A549 (cell line): Measurements from ENCODE around the gene HS3ST5. TPM values are rescaled to one million over a fixed set of nuclear protein-coding genes. Genes with fewer than 3 reads are reported as not detected.

Experiments used
- ATAC-seq, 2 experiments: fragments of 200-7000 bp in 1 of 2; fragments of >200 bp in 1 of 2; cut with Nextera tagmentation in 1 of 2; cut with Tn5 transposase in 1 of 2; 3 replicates each; pipeline versions ENCODE4 v1.8.0 to v1.9.1; 2018 to 2020; ENCODE audit warnings: mild to moderate bottlenecking in 1 of 2, moderate library complexity in 1 of 2
- CTCF ChIA-PET: fragments of 300-600 bp; sonication (Branson Sonifier 250); formaldehyde crosslinking; extraction: SDS; loops from one replicate; lab custom pipeline; 2021; ENCODE audit warnings: antibody characterized with exemption, inconsistent platforms; lab: Yijun Ruan, JAX
- POLR2A ChIA-PET: fragments of 350-600 bp; formaldehyde crosslinking; extraction: SDS; loops from one replicate; lab custom pipeline; 2021; ENCODE audit warnings: antibody characterized with exemption, inconsistent platforms; lab: Yijun Ruan, JAX
- DNase-seq, 2 experiments: peaks; one replicate each; pipeline versions ENCODE4 v3.0.0 to v3.0.0-alpha.2; 2011 to 2016; ENCODE audit warnings: low read depth in 1 of 2, low spot score in 1 of 2
- FAIRE-seq: peaks from 2 replicates; lab custom pipeline; 2011; peaks lifted over from hg19 to GRCh38; lab: Jason Lieb, UNC
- H3K27ac ChIP-seq, 2 experiments: fragments of >200 bp; sonication (Bioruptor Twin); formaldehyde crosslinking; 3 replicates each; pipeline ENCODE4 v1.5.1; 2016 to 2017
- H3K4me1 ChIP-seq: fragments of >200 bp; sonication (Bioruptor Twin); formaldehyde crosslinking; 3 replicates; pipeline ENCODE4 v1.6.1; 2016
- H3K4me2 ChIP-seq: fragments of >200 bp; sonication (Bioruptor Twin); formaldehyde crosslinking; 3 replicates; pipeline ENCODE4 v1.6.1; 2016
- H3K4me3 ChIP-seq: fragments of >200 bp; sonication (Bioruptor Twin); formaldehyde crosslinking; 3 replicates; pipeline ENCODE4 v1.5.1; 2016
- H3K9me3 ChIP-seq: fragments of >200 bp; sonication (Bioruptor Twin); formaldehyde crosslinking; 3 replicates; pipeline ENCODE4 v1.6.1; 2016
- BHLHE40 ChIP-seq: IDR thresholded peaks from 2 replicates; pipeline ENCODE4 v1.6.1; 2012; ENCODE audit warnings: low read depth, low read length, inconsistent platforms
- CBX2 ChIP-seq: fragments of 200-600 bp; sonication (generic); IDR thresholded peaks from 2 replicates; pipeline ENCODE4 v1.6.1; 2016; ENCODE audit warnings: low read depth, mild to moderate bottlenecking, borderline replicate concordance
- CEBPB ChIP-seq, 2 experiments: fragments of >200 bp in 1 of 2; sonication (Bioruptor Twin) in 1 of 2; formaldehyde crosslinking in 1 of 2; IDR thresholded peaks; 2 replicates each; pipeline ENCODE4 v1.6.1; 2012 to 2016
- CHD2 ChIP-seq: fragments of 150-350 bp; IDR thresholded peaks from 2 replicates; pipeline ENCODE4 v1.6.1; 2014; ENCODE audit warnings: low read length; ENCODE audit not compliant: partially characterized antibody
- EHMT2 ChIP-seq: fragments of 200-600 bp; sonication (generic); IDR thresholded peaks from 2 replicates; pipeline ENCODE4 v1.6.1; 2016; ENCODE audit warnings: antibody characterized with exemption, low read depth, mild to moderate bottlenecking, moderate library complexity
- ELK1 ChIP-seq: fragments of 150-350 bp; IDR thresholded peaks from 2 replicates; pipeline ENCODE4 v1.6.1; 2014; ENCODE audit warnings: low read depth, mild to moderate bottlenecking, low read length
- EP300 ChIP-seq, 2 experiments: fragments of >200 bp; sonication (Bioruptor Twin); formaldehyde crosslinking; IDR thresholded peaks; 2 replicates in 1 of 2; 3 replicates in 1 of 2; pipeline ENCODE4 v1.6.1; 2016 to 2017
- HDAC2 ChIP-seq: fragments of 200-600 bp; sonication (generic); IDR thresholded peaks from 2 replicates; pipeline ENCODE4 v1.6.1; 2016
- HEYL ChIP-seq: fragments of 250-450 bp; sonication (Bioruptor Pico); IDR thresholded peaks from 2 replicates; pipeline ENCODE4 v1.8.0; 2021; ENCODE audit warnings: mild to moderate bottlenecking, moderate library complexity
- HMGXB4 ChIP-seq: fragments of 250-450 bp; sonication (Bioruptor Pico); IDR thresholded peaks from 2 replicates; pipeline ENCODE4 v1.5.0; 2021; ENCODE audit warnings: mild to moderate bottlenecking, moderate library complexity, borderline replicate concordance
- HOXA7 ChIP-seq: fragments of 250-450 bp; sonication (Bioruptor Pico); IDR thresholded peaks from 2 replicates; pipeline ENCODE4 v1.5.0; 2020; ENCODE audit warnings: mild to moderate bottlenecking, moderate library complexity
- HOXB13 ChIP-seq: fragments of 250-450 bp; sonication (Bioruptor Pico); IDR thresholded peaks from 2 replicates; pipeline ENCODE4 v1.5.0; 2020; ENCODE audit warnings: low read depth, mild to moderate bottlenecking, moderate library complexity
- HOXB5 ChIP-seq: fragments of 250-450 bp; sonication (Bioruptor Pico); IDR thresholded peaks from 2 replicates; pipeline ENCODE4 v1.5.0; 2020; ENCODE audit warnings: mild to moderate bottlenecking, moderate library complexity
- JUN ChIP-seq, 2 experiments: fragments of >200 bp; sonication (Bioruptor Twin); formaldehyde crosslinking; IDR thresholded peaks; 2 replicates in 1 of 2; 3 replicates in 1 of 2; pipeline ENCODE4 v1.6.1; 2016 to 2017
- MAZ ChIP-seq: fragments of 150-350 bp; IDR thresholded peaks from 2 replicates; pipeline ENCODE4 v1.6.1; 2014; ENCODE audit warnings: antibody characterized with exemption, low read depth, low read length, borderline replicate concordance
- MYC ChIP-seq: IDR thresholded peaks from 2 replicates; pipeline ENCODE4 v1.6.1; 2012; ENCODE audit warnings: mild to moderate bottlenecking, inconsistent platforms, low read length, improper control_type of control experiment, borderline replicate concordance
- NFE2L2 ChIP-seq: fragments of 150-350 bp; conservative IDR thresholded peaks from 2 replicates; pipeline ENCODE4 v1.6.1; 2014; ENCODE audit warnings: low read length
- NPAS2 ChIP-seq: fragments of 250-450 bp; sonication (Bioruptor Pico); IDR thresholded peaks from 2 replicates; pipeline ENCODE4 v1.8.0; 2022; ENCODE audit warnings: mild to moderate bottlenecking, moderate library complexity, borderline replicate concordance
- POLR2A ChIP-seq: IDR thresholded peaks from 2 replicates; pipeline ENCODE4 v1.6.1; 2012; ENCODE audit warnings: mild to moderate bottlenecking, low read length
- RAD21 ChIP-seq, 2 experiments: fragments of >200 bp in 1 of 2; sonication (Bioruptor Twin) in 1 of 2; formaldehyde crosslinking in 1 of 2; IDR thresholded peaks in 1 of 2; conservative IDR thresholded peaks in 1 of 2; 2 replicates in 1 of 2; 3 replicates in 1 of 2; pipeline ENCODE4 v1.6.1; 2012 to 2018; ENCODE audit warnings: inconsistent platforms in 1 of 2
- REST ChIP-seq: fragments of 200-600 bp; sonication (generic); IDR thresholded peaks from 2 replicates; pipeline ENCODE4 v1.6.1; 2016; ENCODE audit warnings: antibody characterized with exemption, mild to moderate bottlenecking, moderate library complexity
- TP53 ChIP-seq: fragments of 250-450 bp; sonication (Bioruptor Pico); IDR thresholded peaks from 2 replicates; pipeline ENCODE4 v1.5.0; 2021; ENCODE audit warnings: mild to moderate bottlenecking, moderate library complexity
- USF2 ChIP-seq: fragments of 450-650 bp; IDR thresholded peaks from 2 replicates; pipeline ENCODE4 v1.6.1; 2014; ENCODE audit warnings: antibody characterized with exemption
- ZNF302 ChIP-seq: fragments of 250-450 bp; sonication (Bioruptor Pico); IDR thresholded peaks from 2 replicates; pipeline ENCODE4 v1.9.0; 2021; ENCODE audit warnings: inconsistent platforms, mild to moderate bottlenecking, moderate library complexity
- WGBS: methylation state at CpG from one replicate; pipeline ENCODE4 v1.1.6; 2017; ENCODE audit errors: missing lambda C conversion rate; 5-methylcytosine and 5-hydroxymethylcytosine counted together
- polyA plus RNA-seq, 4 experiments: library from polyadenylated mRNA; depleted of rRNA in 3 of 4; stranded (reverse); fragments of >200 nt; fragmentation: RNase III in 1 of 4; extraction: RNeasy Plus Mini Kit Qiagen cat#74134 plus additional on column Dnase treatment in 1 of 4; gene quantifications; 2 replicates in 3 of 4; 3 replicates in 1 of 4; pipeline ENCODE4 v1.2.3, GENCODE V29; 2011 to 2017
- TF ChIP-seq, protein P1 (sequence below): fragments of >200 bp; sonication (Bioruptor Twin); formaldehyde crosslinking; IDR thresholded peaks from 3 replicates; pipeline ENCODE4 v1.5.1; 2016

The HS3ST5 gene
- polyA plus RNA-seq, 2 of the 4 experiments (the other 2 are of a cell fraction): not detected

- Histone ChIP-seq H3K4me1 (no peaks in the 10 kb centered on the region), H3K27ac (no peak overlapping the region), H3K9me3 (no peaks in the 10 kb centered on the region), H3K4me2 (no peak overlapping the region), H3K4me3 (no peak overlapping the region)
- DNase-seq: no peak
- no peak for ATAC-seq
- TF ChIP-seq ZNF302 (no peak), RAD21 (conservative IDR thresholded peaks at IDR 0.05 in 1 of 2, IDR thresholded peaks at IDR 0.05 in 1 of 2) (no peak), HOXA7 (CRISPR knock-in tag) (no peak), TP53 (CRISPR knock-in tag) (no peak), HDAC2 (no peak), CBX2 (no peak), HEYL (CRISPR knock-in tag) (no peak), JUN (IDR thresholded peaks at IDR 0.05) (no peak), NFE2L2 (no peak), MYC (no peak), HOXB13 (no peak), NPAS2 (CRISPR knock-in tag) (no peak)
- FAIRE-seq: no peak
- CTCF ChIA-PET: no interaction called here
- POLR2A ChIA-PET: no interaction called here
- 64% methylated on average over 3 of the region's 3 CpGs for WGBS
These were observed 290.7 kb downstream of the HS3ST5 start for GRCh38 chr6:114052141-114052540.

- H3K4me2 ChIP-seq: no peak overlapping the region
- no peaks in the 10 kb centered on the region for H3K9me3 ChIP-seq
- no peak for DNase-seq
- WGBS: 57% methylated on average over 1 of the region's 1 CpG
- no peak overlapping the region for H3K27ac ChIP-seq
- CTCF ChIA-PET: interaction anchor here (1.2 kb wide), 1 partner anchor 56 kb away, joined by 4 read pairs; no protein-coding TSS in a partner anchor
- TF ChIP-seq HOXB5 (CRISPR knock-in tag) (no peak), CHD2 (no peak), EHMT2 (no peak), MAZ (no peak), HMGXB4 (CRISPR knock-in tag) (no peak), HOXA7 (CRISPR knock-in tag) (no peak), EP300 (IDR thresholded peaks at IDR 0.05) (no peak), ELK1 (no peak)
- H3K4me1 ChIP-seq: no peaks in the 10 kb centered on the region
- no peak overlapping the region for H3K4me3 ChIP-seq
- no peak for FAIRE-seq
- POLR2A ChIA-PET: no interaction called here
- ATAC-seq: no peak
These were observed 291.8 kb downstream of the HS3ST5 start for GRCh38 chr6:114051031-114051430.

DNA sequence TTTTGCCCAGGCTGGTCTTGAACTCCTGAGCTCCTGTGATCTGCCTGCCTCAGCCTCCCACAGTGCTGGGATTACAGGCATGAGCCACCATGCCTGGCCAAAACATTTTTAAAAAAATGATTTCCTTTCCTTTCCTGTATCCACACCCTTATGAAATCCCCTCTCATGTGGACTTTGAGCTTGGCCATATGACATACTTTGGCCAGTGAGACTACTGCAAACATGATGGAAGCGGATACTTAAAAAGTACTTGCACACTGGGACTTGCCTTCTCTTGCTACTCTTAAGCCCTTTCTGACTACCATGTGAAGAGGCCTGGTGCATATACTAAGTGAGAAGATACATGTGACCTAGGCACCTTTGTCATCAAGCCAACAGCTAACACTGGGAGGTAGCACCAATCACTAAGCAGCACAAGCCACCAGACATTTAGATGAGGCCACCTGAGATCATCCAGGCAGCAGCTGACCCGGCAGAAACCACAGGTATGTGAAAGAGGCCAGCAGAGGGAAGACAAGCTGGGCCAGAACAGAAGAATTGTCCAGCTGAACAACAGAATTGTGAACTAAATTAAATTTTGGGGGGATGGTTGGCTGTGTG lies 293.4 kb downstream of the HS3ST5 start:
- no peaks in the 10 kb centered on the region for H3K4me1 ChIP-seq
- H3K4me3 ChIP-seq: no peak overlapping the region
- H3K9me3 ChIP-seq: no peaks in the 10 kb centered on the region
- POLR2A ChIA-PET: no interaction called here
- H3K27ac ChIP-seq: no peak overlapping the region
- FAIRE-seq (no peak), ATAC-seq (no peak), DNase-seq (no peak)
- CTCF ChIA-PET: interaction anchor here (0.9 to 1.0 kb wide), 2 partner anchors 55 to 59 kb away, joined by 3 read pairs; no protein-coding TSS in a partner anchor
- no peak overlapping the region for H3K4me2 ChIP-seq
- WGBS: 36% methylated on average over 2 of the region's 2 CpGs
- TF ChIP-seq POLR2A (no peak), RAD21 (conservative IDR thresholded peaks at IDR 0.05 in 1 of 2, IDR thresholded peaks at IDR 0.05 in 1 of 2) (no peak), CEBPB (IDR thresholded peaks at IDR 0.05) (no peak), EP300 (IDR thresholded peaks at IDR 0.05) (no peak), REST (no peak), MAZ (no peak), USF2 (no peak), BHLHE40 (no peak)
- TF ChIP-seq, protein P1, sequence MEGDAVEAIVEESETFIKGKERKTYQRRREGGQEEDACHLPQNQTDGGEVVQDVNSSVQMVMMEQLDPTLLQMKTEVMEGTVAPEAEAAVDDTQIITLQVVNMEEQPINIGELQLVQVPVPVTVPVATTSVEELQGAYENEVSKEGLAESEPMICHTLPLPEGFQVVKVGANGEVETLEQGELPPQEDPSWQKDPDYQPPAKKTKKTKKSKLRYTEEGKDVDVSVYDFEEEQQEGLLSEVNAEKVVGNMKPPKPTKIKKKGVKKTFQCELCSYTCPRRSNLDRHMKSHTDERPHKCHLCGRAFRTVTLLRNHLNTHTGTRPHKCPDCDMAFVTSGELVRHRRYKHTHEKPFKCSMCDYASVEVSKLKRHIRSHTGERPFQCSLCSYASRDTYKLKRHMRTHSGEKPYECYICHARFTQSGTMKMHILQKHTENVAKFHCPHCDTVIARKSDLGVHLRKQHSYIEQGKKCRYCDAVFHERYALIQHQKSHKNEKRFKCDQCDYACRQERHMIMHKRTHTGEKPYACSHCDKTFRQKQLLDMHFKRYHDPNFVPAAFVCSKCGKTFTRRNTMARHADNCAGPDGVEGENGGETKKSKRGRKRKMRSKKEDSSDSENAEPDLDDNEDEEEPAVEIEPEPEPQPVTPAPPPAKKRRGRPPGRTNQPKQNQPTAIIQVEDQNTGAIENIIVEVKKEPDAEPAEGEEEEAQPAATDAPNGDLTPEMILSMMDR: no peak
